ENCODE results near the gene CHST11.

DNA sequence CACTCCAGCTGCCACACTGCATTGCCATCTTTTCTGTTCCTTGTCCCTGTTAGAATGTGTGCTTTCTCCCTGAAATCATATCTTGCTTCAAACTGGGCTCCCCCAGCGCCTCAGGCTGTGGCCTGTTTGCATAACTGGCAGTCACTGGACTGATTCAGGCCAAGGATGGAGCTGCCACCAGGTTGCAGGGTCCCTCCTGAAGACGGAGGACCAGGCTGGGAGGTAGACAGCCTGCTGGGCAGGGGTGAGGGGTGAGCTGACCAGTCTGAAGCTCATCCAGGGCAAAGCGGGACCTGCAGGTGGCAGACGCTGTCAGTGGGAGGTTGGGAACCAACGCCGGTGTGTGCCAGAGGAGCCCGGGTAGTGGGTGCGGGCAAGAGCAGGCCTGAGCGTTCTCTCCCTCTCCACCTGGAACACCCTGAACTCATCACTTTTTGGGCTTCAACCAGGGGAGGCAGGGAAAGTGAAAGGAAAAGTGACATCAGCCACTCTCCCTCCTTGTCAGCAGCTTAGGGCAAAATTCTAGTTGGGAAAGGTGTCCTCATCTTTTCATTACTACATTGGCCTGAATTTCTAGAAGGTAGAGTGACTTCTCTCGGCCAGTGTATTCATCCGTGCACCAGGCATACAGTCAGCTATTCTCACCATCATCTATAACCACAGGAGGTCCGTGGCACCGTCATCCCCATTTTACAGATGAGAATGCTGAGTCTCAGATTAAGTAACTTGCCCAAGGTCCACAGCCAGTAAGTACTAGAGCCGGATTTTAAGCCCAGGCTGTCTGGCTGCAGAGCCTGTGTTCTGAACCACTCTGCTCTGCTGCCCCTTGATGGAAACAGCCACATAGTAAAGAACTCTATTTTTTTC is 282.3 kb downstream of the CHST11 start:
- TF ChIP-seq, protein P1, sequence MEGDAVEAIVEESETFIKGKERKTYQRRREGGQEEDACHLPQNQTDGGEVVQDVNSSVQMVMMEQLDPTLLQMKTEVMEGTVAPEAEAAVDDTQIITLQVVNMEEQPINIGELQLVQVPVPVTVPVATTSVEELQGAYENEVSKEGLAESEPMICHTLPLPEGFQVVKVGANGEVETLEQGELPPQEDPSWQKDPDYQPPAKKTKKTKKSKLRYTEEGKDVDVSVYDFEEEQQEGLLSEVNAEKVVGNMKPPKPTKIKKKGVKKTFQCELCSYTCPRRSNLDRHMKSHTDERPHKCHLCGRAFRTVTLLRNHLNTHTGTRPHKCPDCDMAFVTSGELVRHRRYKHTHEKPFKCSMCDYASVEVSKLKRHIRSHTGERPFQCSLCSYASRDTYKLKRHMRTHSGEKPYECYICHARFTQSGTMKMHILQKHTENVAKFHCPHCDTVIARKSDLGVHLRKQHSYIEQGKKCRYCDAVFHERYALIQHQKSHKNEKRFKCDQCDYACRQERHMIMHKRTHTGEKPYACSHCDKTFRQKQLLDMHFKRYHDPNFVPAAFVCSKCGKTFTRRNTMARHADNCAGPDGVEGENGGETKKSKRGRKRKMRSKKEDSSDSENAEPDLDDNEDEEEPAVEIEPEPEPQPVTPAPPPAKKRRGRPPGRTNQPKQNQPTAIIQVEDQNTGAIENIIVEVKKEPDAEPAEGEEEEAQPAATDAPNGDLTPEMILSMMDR (tag by site-specific recombination; IDR thresholded peaks at IDR 0.05): no peak
- no peak for TF ChIP-seq ZNF777 (tag by site-specific recombination; IDR thresholded peaks at IDR 0.05; ENCODE audit: borderline replicate concordance)
- TF ChIP-seq ZNF629 (tag by site-specific recombination; IDR thresholded peaks at IDR 0.05): no peak
- no peak for TF ChIP-seq ZNF561 (tag by site-specific recombination; IDR thresholded peaks at IDR 0.05; ENCODE audit: borderline replicate concordance)
- TF ChIP-seq, protein P2, sequence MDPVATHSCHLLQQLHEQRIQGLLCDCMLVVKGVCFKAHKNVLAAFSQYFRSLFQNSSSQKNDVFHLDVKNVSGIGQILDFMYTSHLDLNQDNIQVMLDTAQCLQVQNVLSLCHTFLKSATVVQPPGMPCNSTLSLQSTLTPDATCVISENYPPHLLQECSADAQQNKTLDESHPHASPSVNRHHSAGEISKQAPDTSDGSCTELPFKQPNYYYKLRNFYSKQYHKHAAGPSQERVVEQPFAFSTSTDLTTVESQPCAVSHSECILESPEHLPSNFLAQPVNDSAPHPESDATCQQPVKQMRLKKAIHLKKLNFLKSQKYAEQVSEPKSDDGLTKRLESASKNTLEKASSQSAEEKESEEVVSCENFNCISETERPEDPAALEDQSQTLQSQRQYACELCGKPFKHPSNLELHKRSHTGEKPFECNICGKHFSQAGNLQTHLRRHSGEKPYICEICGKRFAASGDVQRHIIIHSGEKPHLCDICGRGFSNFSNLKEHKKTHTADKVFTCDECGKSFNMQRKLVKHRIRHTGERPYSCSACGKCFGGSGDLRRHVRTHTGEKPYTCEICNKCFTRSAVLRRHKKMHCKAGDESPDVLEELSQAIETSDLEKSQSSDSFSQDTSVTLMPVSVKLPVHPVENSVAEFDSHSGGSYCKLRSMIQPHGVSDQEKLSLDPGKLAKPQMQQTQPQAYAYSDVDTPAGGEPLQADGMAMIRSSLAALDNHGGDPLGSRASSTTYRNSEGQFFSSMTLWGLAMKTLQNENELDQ (tag by site-specific recombination; IDR thresholded peaks at IDR 0.05; ENCODE audit: low read depth): no peak
- TF ChIP-seq ZNF48 (tag by site-specific recombination; IDR thresholded peaks at IDR 0.05): no peak
- no peak for TF ChIP-seq MEIS1 (CRISPR knock-in tag; IDR thresholded peaks at IDR 0.05; ENCODE audit: borderline replicate concordance)
- TF ChIP-seq, protein P3, sequence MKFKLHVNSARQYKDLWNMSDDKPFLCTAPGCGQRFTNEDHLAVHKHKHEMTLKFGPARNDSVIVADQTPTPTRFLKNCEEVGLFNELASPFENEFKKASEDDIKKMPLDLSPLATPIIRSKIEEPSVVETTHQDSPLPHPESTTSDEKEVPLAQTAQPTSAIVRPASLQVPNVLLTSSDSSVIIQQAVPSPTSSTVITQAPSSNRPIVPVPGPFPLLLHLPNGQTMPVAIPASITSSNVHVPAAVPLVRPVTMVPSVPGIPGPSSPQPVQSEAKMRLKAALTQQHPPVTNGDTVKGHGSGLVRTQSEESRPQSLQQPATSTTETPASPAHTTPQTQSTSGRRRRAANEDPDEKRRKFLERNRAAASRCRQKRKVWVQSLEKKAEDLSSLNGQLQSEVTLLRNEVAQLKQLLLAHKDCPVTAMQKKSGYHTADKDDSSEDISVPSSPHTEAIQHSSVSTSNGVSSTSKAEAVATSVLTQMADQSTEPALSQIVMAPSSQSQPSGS (tag by site-specific recombination; IDR thresholded peaks at IDR 0.05; ENCODE audit: low read depth): no peak
- TF ChIP-seq, protein P4, sequence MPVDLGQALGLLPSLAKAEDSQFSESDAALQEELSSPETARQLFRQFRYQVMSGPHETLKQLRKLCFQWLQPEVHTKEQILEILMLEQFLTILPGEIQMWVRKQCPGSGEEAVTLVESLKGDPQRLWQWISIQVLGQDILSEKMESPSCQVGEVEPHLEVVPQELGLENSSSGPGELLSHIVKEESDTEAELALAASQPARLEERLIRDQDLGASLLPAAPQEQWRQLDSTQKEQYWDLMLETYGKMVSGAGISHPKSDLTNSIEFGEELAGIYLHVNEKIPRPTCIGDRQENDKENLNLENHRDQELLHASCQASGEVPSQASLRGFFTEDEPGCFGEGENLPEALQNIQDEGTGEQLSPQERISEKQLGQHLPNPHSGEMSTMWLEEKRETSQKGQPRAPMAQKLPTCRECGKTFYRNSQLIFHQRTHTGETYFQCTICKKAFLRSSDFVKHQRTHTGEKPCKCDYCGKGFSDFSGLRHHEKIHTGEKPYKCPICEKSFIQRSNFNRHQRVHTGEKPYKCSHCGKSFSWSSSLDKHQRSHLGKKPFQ (tag by site-specific recombination; IDR thresholded peaks at IDR 0.05): no peak
- TF ChIP-seq ZNF335 (tag by site-specific recombination; conservative IDR thresholded peaks at IDR 0.05): no peak
- TF ChIP-seq HOXA7 (CRISPR knock-in tag; IDR thresholded peaks at IDR 0.05; ENCODE audit: borderline replicate concordance): no peak
- TF ChIP-seq, protein P5, sequence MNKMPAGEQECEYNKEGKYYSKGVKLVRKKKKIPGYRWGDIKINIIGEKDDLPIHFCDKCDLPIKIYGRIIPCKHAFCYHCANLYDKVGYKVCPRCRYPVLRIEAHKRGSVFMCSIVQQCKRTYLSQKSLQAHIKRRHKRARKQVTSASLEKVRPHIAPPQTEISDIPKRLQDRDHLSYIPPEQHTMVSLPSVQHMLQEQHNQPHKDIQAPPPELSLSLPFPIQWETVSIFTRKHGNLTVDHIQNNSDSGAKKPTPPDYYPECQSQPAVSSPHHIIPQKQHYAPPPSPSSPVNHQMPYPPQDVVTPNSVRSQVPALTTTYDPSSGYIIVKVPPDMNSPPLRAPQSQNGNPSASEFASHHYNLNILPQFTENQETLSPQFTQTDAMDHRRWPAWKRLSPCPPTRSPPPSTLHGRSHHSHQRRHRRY (tag by site-specific recombination; IDR thresholded peaks at IDR 0.05): no peak
- TF ChIP-seq ZNF677 (tag by site-specific recombination; IDR thresholded peaks at IDR 0.05): no peak
- TF ChIP-seq, protein P6, sequence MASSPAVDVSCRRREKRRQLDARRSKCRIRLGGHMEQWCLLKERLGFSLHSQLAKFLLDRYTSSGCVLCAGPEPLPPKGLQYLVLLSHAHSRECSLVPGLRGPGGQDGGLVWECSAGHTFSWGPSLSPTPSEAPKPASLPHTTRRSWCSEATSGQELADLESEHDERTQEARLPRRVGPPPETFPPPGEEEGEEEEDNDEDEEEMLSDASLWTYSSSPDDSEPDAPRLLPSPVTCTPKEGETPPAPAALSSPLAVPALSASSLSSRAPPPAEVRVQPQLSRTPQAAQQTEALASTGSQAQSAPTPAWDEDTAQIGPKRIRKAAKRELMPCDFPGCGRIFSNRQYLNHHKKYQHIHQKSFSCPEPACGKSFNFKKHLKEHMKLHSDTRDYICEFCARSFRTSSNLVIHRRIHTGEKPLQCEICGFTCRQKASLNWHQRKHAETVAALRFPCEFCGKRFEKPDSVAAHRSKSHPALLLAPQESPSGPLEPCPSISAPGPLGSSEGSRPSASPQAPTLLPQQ (tag by site-specific recombination; IDR thresholded peaks at IDR 0.05): no peak

All from HEK293 (cell line).